Panc1 (cell line): ENCODE data around the gene C16orf89. TPM values are rescaled to one million over a fixed set of nuclear protein-coding genes. Genes with fewer than 3 reads are reported as not detected.

ENCODE experiments used
- ATAC-seq: fragments of 200-7000 bp; cut with Tn5 transposase; 2 replicates; pipeline ENCODE4 v1.9.1; 2020; ENCODE audit warnings: mild to moderate bottlenecking, moderate library complexity
- BruUV-seq: library from RNA; stranded (reverse); fragments of 400-500 nt; replicated peaks from 2 replicates; lab custom pipeline; 2021; lab: Mats Ljungman, UMichigan
- CTCF ChIA-PET: fragments of 300-600 bp; sonication (Branson Sonifier 250); formaldehyde crosslinking; loops from one replicate; lab custom pipeline; 2022; ENCODE audit warnings: antibody characterized with exemption; lab: Charles Lee
- POLR2A ChIA-PET: fragments of 300-600 bp; sonication (Branson Sonifier 250); formaldehyde crosslinking; loops from one replicate; lab custom pipeline; 2022; ENCODE audit warnings: antibody characterized with exemption; lab: Charles Lee
- DNase-seq: peaks from one replicate; pipeline ENCODE4 v3.0.0-alpha.2; 2010; ENCODE audit warnings: low read depth, low spot score
- H3K27ac ChIP-seq: 2 replicates; pipeline ENCODE4 v1.5.1; 2011; ENCODE audit warnings: mild to moderate bottlenecking, low read length, inconsistent platforms
- H3K27me3 ChIP-seq: fragments of 200-500 bp; sonication (Bioruptor generic); 2 replicates; pipeline ENCODE4 v1.6.0; 2014; ENCODE audit warnings: low read length, inconsistent platforms; ENCODE audit not compliant: control insufficient read depth, insufficient read depth
- H3K36me3 ChIP-seq: fragments of 200-500 bp; sonication (Bioruptor generic); 2 replicates; pipeline ENCODE4 v1.5.1; 2014; ENCODE audit warnings: inconsistent platforms, mild to moderate bottlenecking, low read length, moderate library complexity; ENCODE audit not compliant: control insufficient read depth, insufficient read depth
- H3K4me1 ChIP-seq: 2 replicates; pipeline ENCODE4 v1.5.1; 2011; ENCODE audit warnings: inconsistent platforms, mild to moderate bottlenecking, low read length, moderate library complexity; ENCODE audit not compliant: control insufficient read depth, insufficient read depth
- H3K4me3 ChIP-seq, 2 experiments: 2 replicates each; pipeline ENCODE4 v1.5.1; 2011 to 2012; ENCODE audit warnings: low read depth in 2 of 2, low read length in 2 of 2, mild to moderate bottlenecking in 2 of 2, inconsistent platforms in 1 of 2, moderate library complexity in 1 of 2
- H3K9me3 ChIP-seq: fragments of 200-500 bp; sonication (Bioruptor generic); 2 replicates; pipeline ENCODE4 v1.5.1; 2014; ENCODE audit warnings: low read depth, mild to moderate bottlenecking, inconsistent platforms, low read length, moderate library complexity; ENCODE audit not compliant: control insufficient read depth, insufficient read depth
- CTCF ChIP-seq: fragments of 450-650 bp; IDR thresholded peaks from 2 replicates; pipeline ENCODE4 v1.5.1; 2017; ENCODE audit warnings: mild to moderate bottlenecking
- POLR2AphosphoS5 ChIP-seq: IDR thresholded peaks from 2 replicates; pipeline ENCODE4 v1.6.1; 2012; ENCODE audit warnings: mild to moderate bottlenecking, low read depth, low read length, moderate library complexity
- REST ChIP-seq, 2 experiments: IDR thresholded peaks; 2 replicates each; pipeline ENCODE4 v1.6.1; 2011 to 2012; ENCODE audit warnings: low read depth in 2 of 2, control low read depth in 1 of 2, low read length in 1 of 2, mild to moderate bottlenecking in 1 of 2, moderate library complexity in 1 of 2; ENCODE audit not compliant: insufficient read depth in 1 of 2
- SIN3A ChIP-seq: IDR thresholded peaks from 2 replicates; pipeline ENCODE4 v1.6.1; 2012; ENCODE audit warnings: low read depth, mild to moderate bottlenecking, low read length, moderate library complexity, borderline replicate concordance; ENCODE audit not compliant: insufficient read depth
- TCF7L2 ChIP-seq: IDR thresholded peaks from 2 replicates; pipeline ENCODE4 v1.6.1; 2011; ENCODE audit warnings: mild to moderate bottlenecking, low read depth, low read length, inconsistent platforms
- in situ Hi-C: cut with HindIII; loops from 2 replicates; pipeline ENCODE4 v1.10.0; 2016; ENCODE audit warnings: low sequenced_read_pairs, low pct_unique_long_range_greater_than_20kb
- intact Hi-C: fragments of 100-400 bp; cut with micrococcal nuclease; formaldehyde crosslinking; loops from one replicate; pipeline ENCODE4 v1.10.0; 2022; ENCODE audit not compliant: unreplicated experiment
- total RNA-seq: library from RNA; stranded (reverse); gene quantifications from one replicate; pipeline ENCODE4 v1.2.1, GENCODE V29; 2021; ENCODE audit not compliant: unreplicated experiment

C16orf89 gene
- total RNA-seq, 1 experiment from 2014 or later: not detected

- H3K4me1 ChIP-seq: no peaks in the 10 kb centered on the region
- intact Hi-C loops (no loop called here), in situ Hi-C loops (no loop called here)
- H3K27me3 ChIP-seq: no peaks in the 10 kb centered on the region
- H3K9me3 ChIP-seq: no peaks in the 10 kb centered on the region
- no peak for TF ChIP-seq TCF7L2
- TF ChIP-seq REST (IDR thresholded peaks at IDR 0.05; ENCODE audit: insufficient read depth in 1 of 2, low read depth in 2 of 2, low read length in 1 of 2): no peak
- TF ChIP-seq SIN3A: no peak
- no peak for TF ChIP-seq POLR2AphosphoS5
- no peak for TF ChIP-seq CTCF
- H3K27ac ChIP-seq: no peak overlapping the region
- H3K36me3 ChIP-seq: no peaks in the 10 kb centered on the region
- H3K4me3 ChIP-seq: no peak overlapping the region
- CTCF ChIA-PET: interaction anchor here (0.6 kb wide), 1 partner anchor 50 kb away, joined by 3 read pairs; no protein-coding TSS in a partner anchor
- ATAC-seq: no peak
- BruUV-seq: no TSS peak
- POLR2A ChIA-PET: interaction anchor here (0.6 kb wide), 3 partner anchors 31 to 566 kb away, joined by 3 to 7 read pairs (median 5); no protein-coding TSS in a partner anchor
- no peak for DNase-seq
Observed at GRCh38 chr16:5006348-5007193, 59.2 kb downstream of the C16orf89 start.

GRCh38 chr16:5005916-5006315 is 59.8 kb downstream of the C16orf89 start:
- Histone ChIP-seq H3K36me3 (no peaks in the 10 kb centered on the region), H3K27ac (no peak overlapping the region), H3K9me3 (no peaks in the 10 kb centered on the region), H3K27me3 (no peaks in the 10 kb centered on the region), H3K4me1 (no peaks in the 10 kb centered on the region), H3K4me3 (no peak overlapping the region)
- DNase-seq (no peak), ATAC-seq (no peak)
- no TSS peak for BruUV-seq
- ChIA-PET CTCF (no interaction called here), POLR2A (no interaction called here)
- in situ Hi-C loops (no loop called here), intact Hi-C loops (no loop called here)
- TF ChIP-seq TCF7L2 (no peak), POLR2AphosphoS5 (no peak), REST (IDR thresholded peaks at IDR 0.05; ENCODE audit: insufficient read depth in 1 of 2, low read depth in 2 of 2, low read length in 1 of 2) (no peak), CTCF (no peak), SIN3A (no peak)
